ENCODE data around the gene MCOLN2.

The MCOLN2 gene

GRCh38 chr1:84985365-84985764, 11.5 kb downstream of the MCOLN2 start:
- DNase-seq (ENCODE audit: low spot score): no peak

GRCh38 chr1:84982395-84982794, 14.5 kb downstream of the MCOLN2 start:
- DNase-seq (ENCODE audit: low spot score): no peak

- no peak for DNase-seq (ENCODE audit: low spot score)
Measured at GRCh38 chr1:84975035-84975434, 21.9 kb downstream of the MCOLN2 start.

GRCh38 chr1:84973498-84974334, 23.2 kb downstream of the MCOLN2 start:
- no peak for DNase-seq (ENCODE audit: low spot score)

- DNase-seq (ENCODE audit: low spot score): no peak
Measured at GRCh38 chr1:84972377-84972987, 24.4 kb downstream of the MCOLN2 start.

GRCh38 chr1:84971957-84972356, 25.0 kb downstream of the MCOLN2 start:
- no peak for DNase-seq (ENCODE audit: low spot score)

GRCh38 chr1:84969489-84970250, 27.2 kb downstream of the MCOLN2 start:
- no peak for DNase-seq (ENCODE audit: low spot score)

- no peak for DNase-seq (ENCODE audit: low spot score)
Measured at GRCh38 chr1:84968865-84969264, 28.0 kb downstream of the MCOLN2 start.

GRCh38 chr1:84968101-84968500, 28.8 kb downstream of the MCOLN2 start:
- DNase-seq (ENCODE audit: low spot score): no peak

- no peak for DNase-seq (ENCODE audit: low spot score)
Measured at GRCh38 chr1:84967666-84968065, 29.2 kb downstream of the MCOLN2 start.

- DNase-seq (ENCODE audit: low spot score): no peak
Measured at GRCh38 chr1:84963021-84963420, 33.9 kb downstream of the MCOLN2 start.

GRCh38 chr1:84961316-84961715, 35.6 kb downstream of the MCOLN2 start:
- DNase-seq (ENCODE audit: low spot score): no peak

GRCh38 chr1:84960371-84960770, 36.5 kb downstream of the MCOLN2 start:
- DNase-seq (ENCODE audit: low spot score): peak; percentile 34

GRCh38 chr1:84959294-84959693, 37.6 kb downstream of the MCOLN2 start:
- DNase-seq (ENCODE audit: low spot score): no peak

- DNase-seq (ENCODE audit: low spot score): no peak
Measured at GRCh38 chr1:84957966-84958365, 38.9 kb downstream of the MCOLN2 start.

GRCh38 chr1:84956655-84957054, 40.3 kb downstream of the MCOLN2 start:
- DNase-seq (ENCODE audit: low spot score): no peak

- no peak for DNase-seq (ENCODE audit: low spot score)
Measured at GRCh38 chr1:84956097-84956496, 40.8 kb downstream of the MCOLN2 start.

- no peak for DNase-seq (ENCODE audit: low spot score)
Measured at GRCh38 chr1:84949664-84950063, 47.2 kb downstream of the MCOLN2 start.

GRCh38 chr1:84947536-84948410, 49.1 kb downstream of the MCOLN2 start:
- no peak for DNase-seq (ENCODE audit: low spot score)

- DNase-seq (ENCODE audit: low spot score): no peak
Measured at GRCh38 chr1:84946631-84947030, 50.3 kb downstream of the MCOLN2 start.

- DNase-seq (ENCODE audit: low spot score): peak; percentile 82
Measured at GRCh38 chr1:84944767-84945486, 52.0 kb downstream of the MCOLN2 start.
